Jurkat, Clone E6-1 (cell line): ENCODE measurements around the gene STK33.

Source experiments
- DNase-seq: peaks from one replicate; pipeline ENCODE4 v3.0.0-alpha.2; 2011; ENCODE audit warnings: low read depth, low spot score
- H3K4me3 ChIP-seq: 2 replicates; pipeline ENCODE4 v1.5.1; 2011; ENCODE audit warnings: mild to moderate bottlenecking, low read length, control low read depth, moderate library complexity

Gene STK33

GRCh38 chr11:8605971-8606563 lies 12.0 kb upstream of the STK33 start:
- no peak overlapping the region for H3K4me3 ChIP-seq

DNA sequence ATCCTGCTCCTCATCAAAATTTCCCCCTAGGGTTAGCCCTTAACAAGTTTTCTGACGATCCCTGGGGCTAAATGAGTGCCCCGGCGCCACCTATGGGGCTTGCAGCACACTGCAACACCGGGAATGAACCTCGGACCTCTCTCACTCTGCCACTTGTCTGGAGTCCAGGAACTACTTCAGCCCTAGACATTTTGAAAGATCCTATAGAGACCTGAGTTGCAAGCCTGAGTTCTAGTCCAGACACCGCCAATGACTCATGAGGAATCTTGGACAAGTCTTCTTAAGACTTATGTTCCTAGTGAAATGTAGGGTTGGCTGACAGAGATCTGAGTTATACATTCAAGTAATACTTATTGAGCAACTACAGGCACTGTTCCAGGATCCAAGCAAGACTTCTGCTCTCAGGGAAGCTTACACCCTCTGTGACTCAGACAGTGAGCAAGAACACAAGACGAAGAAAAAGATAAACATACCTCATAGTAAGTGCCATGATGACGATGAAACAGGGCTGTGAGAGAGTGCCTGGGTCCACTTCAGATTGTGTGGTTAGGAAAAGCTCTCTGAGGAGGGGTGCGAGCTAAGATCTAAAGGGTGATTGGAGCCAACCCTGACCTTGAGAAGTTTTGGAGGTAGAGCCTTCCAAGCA lies 10.2 kb upstream of the STK33 start:
- H3K4me3 ChIP-seq, result no peak overlapping the region
- DNase-seq, result peak; percentile 37

More at GRCh38 chr11:8605971-8606563, 12.0 kb upstream of the STK33 start:
- DNase-seq, result no peak

DNA sequence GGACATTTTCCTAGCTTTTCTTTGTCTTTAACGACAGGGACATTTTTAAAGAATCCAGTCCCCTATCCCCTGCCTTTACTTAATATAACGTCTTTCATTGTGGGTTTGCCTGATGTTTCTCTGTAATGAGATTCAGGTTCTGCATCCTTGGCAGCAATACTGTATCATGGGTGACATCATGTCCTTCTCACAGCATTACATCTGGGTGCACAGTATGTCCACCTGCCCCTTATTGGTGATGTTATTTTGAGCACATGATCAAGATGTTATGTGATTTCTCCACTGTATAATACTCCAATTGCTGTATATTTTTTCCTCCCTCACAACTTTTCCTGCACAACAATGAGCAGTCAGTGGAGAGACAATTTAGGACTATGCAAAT lies 9.7 kb upstream of the STK33 start:
- H3K4me3 ChIP-seq, result no peak overlapping the region
- DNase-seq, result no peak

DNA sequence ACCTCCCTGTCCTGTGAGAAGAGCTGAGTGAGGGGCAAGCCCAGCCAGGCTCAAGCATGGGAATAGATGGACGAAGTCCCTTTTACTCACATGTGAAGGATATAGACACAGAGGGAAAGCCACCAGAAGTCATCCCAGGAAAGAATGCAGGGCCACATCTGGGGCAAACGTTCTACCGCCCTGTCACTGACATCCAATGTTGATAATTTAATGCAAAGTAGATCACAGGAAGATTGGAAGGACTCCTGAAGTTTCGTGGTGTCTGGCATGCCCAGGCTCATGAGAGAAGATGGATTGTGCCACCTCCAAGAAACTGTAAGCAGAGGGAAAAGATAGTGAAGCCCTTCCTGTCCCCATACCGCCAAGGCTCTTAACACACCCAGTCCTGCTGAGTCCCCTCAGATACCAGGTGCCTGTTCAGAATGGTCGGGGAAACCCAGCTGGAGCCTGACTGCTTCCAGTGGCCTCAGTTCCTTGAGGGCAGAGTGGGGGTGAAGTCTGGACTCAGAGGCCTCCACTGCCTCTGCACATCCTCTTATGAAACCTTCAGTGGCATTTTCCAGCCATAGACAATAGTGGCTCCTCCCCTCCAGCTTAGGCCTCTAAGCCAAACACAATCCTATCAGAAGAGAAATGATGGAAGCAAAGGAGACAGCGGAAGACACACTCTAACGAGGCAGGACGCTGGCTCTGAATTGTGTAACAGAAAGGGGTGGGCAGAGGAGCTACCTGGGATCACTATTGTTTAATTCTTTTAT lies 7.5 kb upstream of the STK33 start:
- DNase-seq, result no peak
- H3K4me3 ChIP-seq, result no peak overlapping the region

GRCh38 chr11:8598506-8598905 lies 4.5 kb upstream of the STK33 start:
- no peak for DNase-seq
- H3K4me3 ChIP-seq, result no peak overlapping the region

DNA sequence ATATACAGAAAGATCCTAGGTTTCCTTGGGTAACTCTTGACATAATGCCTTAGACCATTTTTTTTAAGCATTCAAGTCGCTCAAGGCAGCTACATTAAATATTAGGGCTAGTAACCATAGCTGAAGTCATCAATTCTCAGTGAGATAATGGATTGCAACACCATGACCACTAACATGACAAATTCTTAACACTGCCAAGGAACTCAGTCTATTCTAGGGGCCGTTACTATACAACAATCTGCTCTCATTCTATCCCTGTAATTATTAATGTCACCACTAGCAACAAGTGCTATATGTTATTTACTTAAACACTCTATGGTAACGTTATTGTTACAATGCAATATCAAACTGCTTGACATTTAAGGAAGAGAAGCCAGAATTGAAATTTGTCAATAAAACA lies 3.2 kb upstream of the STK33 start:
- H3K4me3 ChIP-seq, result no peak overlapping the region
- DNase-seq, result no peak

DNA sequence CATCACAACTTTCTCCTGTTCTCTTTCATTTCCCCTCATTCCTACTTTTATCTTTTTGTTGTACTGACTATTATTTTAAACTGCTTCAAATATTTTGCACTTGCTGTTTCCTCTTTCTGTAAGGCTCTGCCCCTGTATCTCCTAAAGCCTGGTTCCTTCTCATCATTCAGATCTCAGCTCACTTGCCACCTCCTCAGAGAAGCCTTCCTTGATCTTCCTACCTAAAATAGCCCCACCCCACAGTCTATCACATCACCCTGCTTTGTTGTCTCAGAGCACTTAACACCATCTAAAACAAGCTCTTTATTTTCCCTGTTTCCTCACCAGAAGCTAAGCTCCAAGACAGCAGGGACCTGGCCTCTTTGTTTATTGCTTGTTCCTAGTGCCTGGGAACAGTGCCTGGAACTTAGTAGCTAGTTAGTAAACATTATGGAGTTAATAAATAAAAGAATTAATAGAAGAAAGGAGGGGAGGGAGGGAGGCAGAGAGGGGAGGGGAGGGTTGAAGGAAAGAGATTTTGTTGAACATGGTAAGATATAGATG lies 2.5 kb upstream of the STK33 start:
- H3K4me3 ChIP-seq, result no peak overlapping the region
- DNase-seq, result no peak

DNA sequence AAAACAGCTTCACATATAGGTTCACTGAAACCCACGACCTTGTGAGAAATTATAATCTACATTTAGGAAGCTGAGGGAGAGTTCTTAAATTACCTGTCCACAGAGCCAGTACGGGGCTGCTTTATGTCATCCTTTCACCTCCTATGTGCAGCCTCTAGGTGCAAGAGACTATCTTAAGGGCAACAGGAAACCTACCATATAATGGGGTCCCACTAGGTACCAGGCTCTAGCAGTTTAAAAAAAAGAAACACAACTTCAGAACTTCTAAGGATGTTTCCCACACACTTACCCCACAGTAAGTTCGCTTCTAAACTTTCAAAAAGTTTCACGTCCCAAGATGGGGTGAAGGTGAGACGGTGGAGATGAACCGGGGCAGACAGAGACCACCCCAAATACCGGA lies 573 bp downstream of the STK33 start:
- no peak for DNase-seq
- H3K4me3 ChIP-seq, result peak overlapping the region; percentile 56

- no peak overlapping the region for H3K4me3 ChIP-seq
- DNase-seq, result no peak
These were observed 6.1 kb downstream of the STK33 start for GRCh38 chr11:8587915-8588314.

GRCh38 chr11:8586805-8587204 lies 7.2 kb downstream of the STK33 start:
- H3K4me3 ChIP-seq, result no peak overlapping the region
- no peak for DNase-seq

GRCh38 chr11:8586184-8586583 lies 7.8 kb downstream of the STK33 start:
- H3K4me3 ChIP-seq, result no peak overlapping the region

GRCh38 chr11:8584511-8584910 lies 9.5 kb downstream of the STK33 start:
- H3K4me3 ChIP-seq, result no peak overlapping the region
- no peak for DNase-seq

More at GRCh38 chr11:8586184-8586583, 7.8 kb downstream of the STK33 start:
- no peak for DNase-seq

DNA sequence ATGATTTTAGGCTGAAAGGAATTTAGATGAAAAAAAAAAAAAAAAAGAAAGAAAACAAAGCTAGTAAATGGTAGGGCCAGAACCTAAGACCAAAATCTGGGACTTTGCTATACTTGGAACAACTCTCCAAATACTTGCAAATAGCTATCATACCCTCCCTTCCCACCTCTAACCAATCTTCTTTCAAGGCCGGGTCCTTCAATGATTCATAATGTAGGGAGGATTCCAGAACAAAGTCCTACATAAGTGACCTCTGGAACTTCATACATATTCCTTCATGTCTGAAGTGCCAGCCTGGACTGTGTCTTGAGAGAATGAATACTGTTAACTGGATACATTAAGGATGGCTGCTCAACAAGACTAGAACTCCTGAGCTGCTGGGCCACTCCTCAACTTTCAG lies 9.9 kb downstream of the STK33 start:
- no peak overlapping the region for H3K4me3 ChIP-seq
- DNase-seq, result no peak

DNA sequence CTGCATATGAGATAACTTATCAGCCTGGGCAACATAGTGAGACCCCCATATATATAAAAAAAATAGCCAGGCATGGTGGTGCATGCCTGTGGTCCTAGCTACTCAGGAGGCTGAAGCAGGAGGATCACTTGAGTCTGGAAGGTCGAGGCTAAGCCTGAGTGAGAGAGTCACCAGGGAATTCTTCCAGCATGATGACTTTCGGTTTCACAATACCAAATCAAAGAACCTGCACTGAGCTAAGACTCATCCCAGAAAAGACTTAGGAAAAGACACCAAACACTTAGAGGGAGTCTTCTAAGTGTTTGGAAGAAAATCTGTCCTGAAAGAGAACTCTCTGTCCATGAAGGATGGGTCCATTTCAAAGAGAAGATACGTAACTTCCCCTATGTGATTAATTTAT lies 12.7 kb downstream of the STK33 start:
- DNase-seq, result no peak
- no peak overlapping the region for H3K4me3 ChIP-seq

DNA sequence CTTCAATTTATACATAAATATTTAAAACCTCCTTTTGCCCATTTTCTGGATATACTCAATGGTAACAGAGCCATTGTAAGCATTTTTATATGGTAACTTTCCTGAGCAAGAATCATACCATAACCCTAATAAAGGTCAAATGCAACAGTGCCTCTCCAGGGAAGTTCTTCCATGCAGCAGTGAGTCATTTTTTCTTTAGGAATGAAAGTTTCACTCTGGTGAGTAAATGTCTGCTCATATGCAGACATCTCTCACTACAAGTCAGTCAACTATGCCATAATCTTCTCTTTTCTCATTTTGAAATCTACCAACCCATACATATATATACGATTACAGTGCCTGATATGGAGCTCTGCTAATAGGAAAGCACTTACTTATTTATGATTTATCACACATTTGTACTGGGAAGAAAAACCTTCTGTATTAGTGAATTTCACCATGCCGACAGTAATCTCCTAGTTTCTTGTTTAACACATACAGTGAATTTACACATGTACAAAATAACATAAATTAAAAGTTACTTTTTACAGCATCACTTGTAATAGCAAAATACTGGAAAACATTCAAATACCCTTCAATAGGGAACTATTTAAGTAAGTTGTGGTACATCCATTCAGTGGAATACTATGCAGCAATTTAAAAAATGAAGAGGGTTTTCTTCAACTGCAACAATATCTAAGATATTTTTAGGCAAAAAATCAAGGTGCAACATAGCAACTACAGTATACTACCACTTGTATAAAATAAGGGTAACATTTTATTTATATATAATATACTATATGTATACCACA lies 16.0 kb downstream of the STK33 start:
- H3K4me3 ChIP-seq, result no peak overlapping the region
- no peak for DNase-seq

GRCh38 chr11:8574798-8575197 lies 19.2 kb downstream of the STK33 start:
- H3K4me3 ChIP-seq, result no peak overlapping the region
- no peak for DNase-seq

- no peak overlapping the region for H3K4me3 ChIP-seq
- no peak for DNase-seq
These were observed 20.3 kb downstream of the STK33 start for GRCh38 chr11:8573777-8574176.

DNA sequence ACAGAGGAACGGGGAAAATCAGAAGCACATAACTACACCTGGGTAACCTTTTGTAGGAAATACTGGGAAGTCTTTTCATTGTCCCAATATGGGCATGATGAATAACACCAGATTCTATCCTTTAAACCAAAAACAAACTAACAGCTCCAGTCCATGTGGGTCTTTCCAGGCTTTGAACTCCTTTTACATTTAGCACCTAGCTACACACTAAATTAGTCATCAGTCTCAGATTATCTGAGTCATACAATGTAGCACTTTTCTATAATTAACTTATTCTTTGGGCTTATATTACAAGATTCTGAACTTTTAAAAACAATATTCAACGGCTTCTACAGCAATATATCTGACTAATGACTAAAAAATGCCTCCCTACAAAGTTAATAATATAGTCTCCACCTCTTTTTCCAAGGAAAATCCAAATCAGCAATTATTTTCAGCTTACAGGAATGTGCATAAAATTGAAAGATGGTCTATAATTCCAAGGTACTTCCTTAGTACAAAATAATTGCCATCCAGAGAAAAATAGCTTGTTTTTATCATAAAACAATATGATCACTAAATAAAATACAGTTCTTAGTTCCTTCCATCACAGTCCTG lies 26.3 kb downstream of the STK33 start:
- H3K4me3 ChIP-seq, result no peak overlapping the region
- no peak for DNase-seq

- DNase-seq, result peak; percentile 45
- H3K4me3 ChIP-seq, result no peak overlapping the region
These were observed 27.3 kb downstream of the STK33 start for GRCh38 chr11:8566613-8567210.
